Frontal cortex (tissue), 4 donors: ENCODE data around the gene ZDHHC20. TPM values are rescaled to one million over a fixed set of nuclear protein-coding genes. Genes with fewer than 3 reads are reported as not detected.

Experiments used
- DNase-seq, 2 donors: peaks; one replicate each; pipeline ENCODE4 v3.0.0; 2012; ENCODE audit warnings: low spot score in 2 of 2
- FAIRE-seq: peaks from 2 replicates; lab custom pipeline; 2012; peaks lifted over from hg19 to GRCh38; lab: Jason Lieb, UNC
- total RNA-seq: library from RNA; depleted of rRNA; stranded (reverse); fragments of >200 nt; gene quantifications from one replicate; pipeline ENCODE4 v1.2.3, GENCODE V29; 2014
- donor health status: control.
- donor health status: control.
- donor health status: control.

Gene ZDHHC20
- total RNA-seq, 1 donor from 2014 or later: 121 TPM

DNA sequence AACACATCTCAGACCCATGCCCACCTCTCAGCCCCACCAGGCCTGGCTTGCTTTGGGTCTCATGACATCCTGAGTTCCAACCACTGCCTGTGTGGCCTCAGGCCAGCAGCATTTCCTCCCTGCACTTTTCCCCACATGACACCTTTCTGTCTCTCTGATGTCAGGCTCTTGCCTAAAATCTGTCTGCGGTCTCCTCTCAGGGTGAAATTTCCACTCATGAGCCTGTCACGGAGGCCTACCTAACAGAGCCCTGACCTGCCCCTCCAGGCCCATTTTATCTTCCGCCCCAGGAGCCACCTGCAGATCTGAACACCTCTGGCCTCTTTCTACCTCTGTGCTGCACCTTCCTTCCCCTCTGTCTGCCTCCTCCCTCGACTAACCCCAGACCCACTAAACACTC, 93.5 kb downstream of the ZDHHC20 start:
- DNase-seq (no peak), FAIRE-seq (no peak)

DNA sequence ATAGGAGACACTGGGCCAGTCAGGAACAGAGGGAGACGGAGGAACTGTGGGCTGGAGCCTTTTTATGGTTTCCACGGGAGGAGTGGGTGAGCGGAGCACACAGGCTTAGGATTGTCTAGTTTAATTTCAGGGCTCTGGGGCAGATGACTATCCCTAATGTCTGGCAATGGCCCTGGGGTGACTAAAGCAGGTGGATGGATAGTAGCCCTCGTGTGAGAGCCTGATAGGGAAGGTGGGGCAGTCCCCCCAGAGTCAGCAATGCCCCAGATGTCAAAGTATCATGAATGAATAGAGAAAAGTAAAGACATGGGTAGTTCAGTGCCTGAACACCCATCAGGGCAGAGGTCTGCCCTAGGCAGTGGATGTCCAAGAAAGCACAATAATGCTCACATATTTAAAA, 94.2 kb downstream of the ZDHHC20 start:
- DNase-seq (no peak), FAIRE-seq (no peak)

- FAIRE-seq: no peak
- no peak for DNase-seq
Observed at GRCh38 chr13:21364357-21364756, 94.7 kb downstream of the ZDHHC20 start.

DNA sequence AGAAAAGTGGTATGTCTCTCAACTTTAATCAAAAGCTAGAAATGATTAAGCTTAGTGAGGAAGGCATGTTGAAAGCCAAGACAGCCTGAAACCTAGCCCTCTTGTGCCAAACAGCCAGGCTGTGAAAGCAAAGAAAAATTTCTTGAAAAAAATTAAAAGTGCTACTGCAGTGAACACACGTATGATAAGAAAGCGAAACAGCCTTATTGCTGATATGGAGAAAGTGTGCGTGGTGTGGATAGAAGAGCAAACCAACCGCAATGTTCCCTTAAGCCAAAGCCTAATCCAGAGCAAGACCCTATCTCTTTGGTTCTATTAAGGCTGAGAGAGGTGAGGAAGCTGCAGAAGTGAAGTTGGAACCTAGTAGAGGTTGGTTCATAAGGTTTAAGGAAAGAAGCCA, 96.4 kb downstream of the ZDHHC20 start:
- FAIRE-seq: no peak
- no peak for DNase-seq

GRCh38 chr13:21361706-21362105, 97.4 kb downstream of the ZDHHC20 start:
- FAIRE-seq (no peak), DNase-seq (no peak)

DNA sequence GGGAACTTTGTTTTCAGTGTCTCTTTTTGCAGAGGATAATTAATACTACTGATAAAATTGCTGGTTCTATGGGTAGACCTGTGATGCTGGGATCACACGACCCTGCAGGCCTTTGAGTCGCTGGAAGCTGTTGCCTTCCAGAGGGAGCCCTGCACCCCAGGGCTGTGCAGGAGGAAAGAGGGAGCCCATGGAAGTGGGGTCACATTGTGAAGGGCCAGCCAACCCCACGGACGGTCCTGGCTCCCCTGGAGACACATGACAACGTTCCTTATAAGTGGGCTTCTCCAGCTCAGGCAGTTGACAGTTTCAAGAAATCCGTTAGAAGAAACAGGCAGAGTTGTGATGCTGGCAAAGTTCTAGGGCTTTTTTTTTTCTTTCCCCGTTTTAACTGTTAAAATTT, 98.0 kb downstream of the ZDHHC20 start:
- no peak for DNase-seq
- FAIRE-seq: no peak

DNA sequence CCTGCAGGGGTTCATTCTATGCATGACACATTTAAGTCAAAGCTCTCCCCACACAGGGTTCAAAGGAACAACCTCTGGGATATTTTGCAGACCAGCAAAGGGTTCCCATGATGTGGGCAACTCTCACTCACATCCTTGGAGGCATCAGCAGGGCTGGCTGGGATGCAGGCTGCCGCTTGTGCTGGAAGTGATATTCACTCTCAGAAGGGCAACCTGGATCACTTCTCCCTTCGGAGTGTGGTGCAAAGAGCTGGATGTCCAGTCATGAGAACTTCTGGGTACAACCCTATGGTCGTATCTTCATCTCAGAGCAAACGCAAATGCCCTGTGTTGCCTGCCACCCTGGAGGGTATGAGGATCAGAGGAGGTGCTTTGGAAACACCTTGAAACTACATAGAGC, 98.6 kb downstream of the ZDHHC20 start:
- DNase-seq (no peak), FAIRE-seq (no peak)

- FAIRE-seq (no peak), DNase-seq (no peak)
Observed at GRCh38 chr13:21359855-21360254, 99.2 kb downstream of the ZDHHC20 start.

GRCh38 chr13:21355304-21355703, 103.8 kb downstream of the ZDHHC20 start:
- no peak for FAIRE-seq
- DNase-seq: no peak

DNA sequence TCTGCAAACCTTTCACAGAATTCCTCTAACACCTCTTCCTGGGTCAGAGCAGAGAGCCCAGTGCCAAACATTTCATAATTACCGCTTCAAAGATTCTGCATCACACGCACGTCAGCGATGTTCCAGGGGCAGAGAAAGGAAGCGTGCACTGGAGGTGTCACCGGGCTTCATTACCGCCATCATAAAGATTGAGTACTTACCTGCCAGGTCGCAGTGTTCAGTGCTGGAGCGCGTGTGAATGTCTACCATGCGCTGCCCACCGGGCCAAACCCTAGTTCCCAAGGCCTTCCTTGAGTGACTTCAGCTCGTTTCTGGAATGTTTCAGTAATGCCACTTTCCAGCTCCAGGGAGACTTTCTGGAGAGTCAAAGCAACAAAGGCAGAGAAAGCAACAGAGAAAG, 104.4 kb downstream of the ZDHHC20 start:
- FAIRE-seq: no peak
- no peak for DNase-seq

DNA sequence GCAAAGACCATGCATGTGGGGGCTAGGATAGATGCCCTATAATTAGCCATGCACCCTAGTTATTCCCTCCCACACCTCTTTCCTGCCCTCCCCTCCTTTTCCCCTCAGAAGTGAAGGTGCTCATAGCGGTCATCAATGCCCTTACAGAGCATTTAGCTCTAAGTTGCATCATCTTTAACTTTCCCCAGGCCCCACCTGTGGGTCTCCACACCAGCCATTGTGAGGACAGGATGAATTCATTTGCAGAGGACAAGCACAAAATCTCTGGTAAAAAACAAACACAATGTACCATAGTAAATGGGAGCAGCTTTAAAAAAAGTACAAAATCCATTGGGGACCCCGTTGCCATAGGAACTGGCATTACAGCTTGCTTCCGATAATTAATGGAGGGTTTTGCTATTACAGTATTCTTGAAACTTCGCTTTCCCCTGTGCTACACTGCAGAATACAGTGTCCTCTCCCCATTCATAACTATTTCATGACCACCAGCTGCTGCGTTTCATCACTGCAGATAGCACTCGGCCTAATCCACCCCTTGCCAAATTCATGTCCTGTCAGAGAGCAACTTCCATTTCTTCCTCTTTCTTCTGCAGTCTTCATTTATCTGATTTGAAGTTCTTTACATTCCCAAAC, 110.5 kb downstream of the ZDHHC20 start:
- no peak for DNase-seq
- no peak for FAIRE-seq

- FAIRE-seq (no peak), DNase-seq (no peak)
Observed at GRCh38 chr13:21347753-21348318, 111.3 kb downstream of the ZDHHC20 start.

GRCh38 chr13:21344662-21345176, 114.4 kb downstream of the ZDHHC20 start:
- FAIRE-seq: no peak
- no peak for DNase-seq

GRCh38 chr13:21343659-21344058, 115.4 kb downstream of the ZDHHC20 start:
- no peak for FAIRE-seq
- no peak for DNase-seq

GRCh38 chr13:21342699-21343442, 116.2 kb downstream of the ZDHHC20 start:
- FAIRE-seq (no peak), DNase-seq (no peak)

DNA sequence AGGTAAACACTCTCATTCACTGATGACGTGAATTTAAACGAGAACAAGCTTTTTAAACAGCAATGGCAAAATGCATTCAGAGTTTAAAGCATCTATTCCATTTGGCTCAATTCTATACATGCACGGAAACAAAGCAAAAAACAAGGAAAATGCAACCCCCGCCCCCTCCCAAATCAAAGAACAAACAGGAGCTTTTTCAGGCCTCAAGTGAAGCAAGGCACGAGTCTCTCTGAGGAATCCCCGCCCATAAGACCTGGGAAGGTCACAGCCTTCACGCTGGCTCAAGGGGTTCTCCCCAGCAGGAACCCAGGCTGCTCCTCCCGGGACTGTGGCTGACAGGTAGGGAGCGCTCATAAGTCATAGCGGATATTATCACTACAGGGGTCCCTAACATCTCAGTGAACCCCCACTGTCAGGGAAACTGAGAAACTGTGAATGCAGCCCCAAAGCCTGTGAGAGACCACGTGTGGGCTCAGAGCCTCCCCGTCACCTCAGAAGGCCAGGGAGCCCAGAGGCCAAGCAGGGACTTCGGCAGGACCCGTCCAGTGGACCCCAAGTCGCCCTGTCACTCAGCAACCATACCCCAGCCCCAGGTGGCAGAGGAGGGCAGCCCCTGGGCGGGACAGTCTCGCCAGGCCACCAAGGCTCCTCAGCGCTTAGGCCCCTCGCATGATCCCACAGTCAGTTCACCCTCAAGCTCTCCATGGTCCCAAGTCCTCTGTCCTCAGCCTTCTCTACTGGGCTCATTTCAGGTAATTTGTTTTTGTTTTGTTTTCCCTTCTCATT, 117.3 kb downstream of the ZDHHC20 start:
- no peak for DNase-seq
- no peak for FAIRE-seq

- FAIRE-seq: no peak
- DNase-seq: no peak
Observed at GRCh38 chr13:21338639-21339278, 120.3 kb downstream of the ZDHHC20 start.

DNA sequence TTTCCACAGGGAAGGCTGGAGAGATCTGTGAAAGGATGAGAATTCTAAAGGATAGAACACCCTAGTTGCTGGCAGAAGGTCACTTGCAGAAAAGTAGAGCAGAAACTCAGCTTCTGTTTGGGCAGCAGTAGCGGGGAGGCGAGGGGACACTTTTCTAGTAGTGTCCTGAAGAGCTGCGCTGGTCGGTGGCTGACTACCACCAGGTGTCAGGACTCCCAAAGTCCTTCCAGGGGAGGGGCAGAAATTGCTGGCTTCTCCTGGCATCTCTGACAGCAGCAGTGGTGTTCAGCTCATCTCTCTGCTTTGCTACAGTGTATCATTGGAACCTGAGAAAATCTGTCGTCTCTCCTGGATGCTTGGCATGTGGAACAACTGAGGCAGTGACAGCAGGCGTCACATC, 120.9 kb downstream of the ZDHHC20 start:
- FAIRE-seq (no peak), DNase-seq (no peak)

GRCh38 chr13:21336609-21337349, 122.3 kb downstream of the ZDHHC20 start:
- DNase-seq: no peak
- FAIRE-seq: no peak
